ENCODE data around the gene ADRA2C.

- TF ChIP-seq POLR2A (IDR thresholded peaks at IDR 0.05; ENCODE audit: low read depth, low read length) = no peak
- TF ChIP-seq POLR2AphosphoS5 (IDR thresholded peaks at IDR 0.05; ENCODE audit: low read depth, low read length) = no peak
Observed at GRCh38 chr4:3741217-3742011, 24.8 kb upstream of the ADRA2C start.
